OCI-LY7 (cell line): ENCODE results near the gene MAGEA3.

ENCODE experiments used
- EZH2phosphoT487 ChIP-seq: fragments of 200-600 bp; sonication (generic); IDR thresholded peaks from 2 replicates; pipeline ENCODE4 v1.6.1; 2018; ENCODE audit warnings: low read depth, borderline replicate concordance, mild to moderate bottlenecking, mixed run types, antibody characterized with exemption, low read length, moderate library complexity, mixed read lengths
- TF ChIP-seq, protein P1 (sequence below): fragments of 200-600 bp; sonication (generic); conservative IDR thresholded peaks from 2 replicates; pipeline ENCODE4 v1.5.1; 2014; ENCODE audit warnings: mild to moderate bottlenecking, antibody characterized with exemption, low read length, moderate library complexity, mixed read lengths

DNA sequence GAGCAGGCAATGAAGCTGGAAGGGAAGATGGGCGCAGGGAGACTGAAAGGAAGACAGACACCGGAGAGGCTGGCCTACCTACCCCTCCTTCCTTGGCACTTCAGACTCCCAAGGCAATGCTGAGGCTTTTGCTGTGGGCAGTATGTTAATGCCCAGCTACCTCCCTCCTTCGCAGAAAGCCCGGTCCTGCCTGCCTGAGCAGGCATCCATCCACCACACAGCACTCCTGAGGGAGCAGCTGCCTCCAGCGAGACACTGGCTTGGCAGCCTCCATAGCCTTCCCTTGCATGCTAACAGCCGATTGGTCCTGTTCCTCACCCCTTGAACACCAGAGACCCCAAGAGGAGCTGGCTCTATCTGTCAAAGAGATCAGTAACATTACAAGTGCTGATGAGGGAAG lies 46.5 kb upstream of the MAGEA3 start:
- TF ChIP-seq, protein P1, sequence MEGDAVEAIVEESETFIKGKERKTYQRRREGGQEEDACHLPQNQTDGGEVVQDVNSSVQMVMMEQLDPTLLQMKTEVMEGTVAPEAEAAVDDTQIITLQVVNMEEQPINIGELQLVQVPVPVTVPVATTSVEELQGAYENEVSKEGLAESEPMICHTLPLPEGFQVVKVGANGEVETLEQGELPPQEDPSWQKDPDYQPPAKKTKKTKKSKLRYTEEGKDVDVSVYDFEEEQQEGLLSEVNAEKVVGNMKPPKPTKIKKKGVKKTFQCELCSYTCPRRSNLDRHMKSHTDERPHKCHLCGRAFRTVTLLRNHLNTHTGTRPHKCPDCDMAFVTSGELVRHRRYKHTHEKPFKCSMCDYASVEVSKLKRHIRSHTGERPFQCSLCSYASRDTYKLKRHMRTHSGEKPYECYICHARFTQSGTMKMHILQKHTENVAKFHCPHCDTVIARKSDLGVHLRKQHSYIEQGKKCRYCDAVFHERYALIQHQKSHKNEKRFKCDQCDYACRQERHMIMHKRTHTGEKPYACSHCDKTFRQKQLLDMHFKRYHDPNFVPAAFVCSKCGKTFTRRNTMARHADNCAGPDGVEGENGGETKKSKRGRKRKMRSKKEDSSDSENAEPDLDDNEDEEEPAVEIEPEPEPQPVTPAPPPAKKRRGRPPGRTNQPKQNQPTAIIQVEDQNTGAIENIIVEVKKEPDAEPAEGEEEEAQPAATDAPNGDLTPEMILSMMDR: no peak
- TF ChIP-seq EZH2phosphoT487: no peak
